Heart left ventricle (tissue), 13 donors: ENCODE results near the gene CDH6.

Source experiments
- CTCF ChIP-seq, 12 donors: fragments of 200-600 bp; sonication (generic) in 4 of 12; IDR thresholded peaks; one replicate each; pipeline versions ENCODE4 v1.5.0 to v1.8.0; 2018 to 2022; ENCODE audit warnings: antibody characterized with exemption in 12 of 12, mild to moderate bottlenecking in 5 of 12
- POLR2A ChIP-seq, 2 donors: fragments of 450-650 bp; IDR thresholded peaks; one replicate each; pipeline ENCODE4 v1.6.1; 2017; ENCODE audit warnings: antibody characterized with exemption in 2 of 2, mild to moderate bottlenecking in 2 of 2, moderate library complexity in 2 of 2
- donor health status: ischemic (EF 13 %, LVEDD 7.1; RV severe dilation, severe dysfunction).
- donor health status: DM: no; HTN: yes; CAD: no.
- donor health status: DM: no; HTN: no; CAD: no.
- donor health status: ischemic (EF 25% LVEDD 6.9; RV normal size, moderate dysfunction).
- donor health status: ischemic (EF 25% LVEDD 5.7; RV mildly dilated, moderate dysfunction).
- donor health status: ischemic (EF 35%, LVEDD 5.7; RV mildly dilated, moderate dysfunction).
- donor health status: nonischemic (EF 11% LVEDD 7.7; RV severe dilation, severe dysfunction).
- donor health status: DM: yes; HTN: yes; CAD: no.
- donor health status: PGD.
- donor health status: ischemic (EF 29% LVEDD 5.4; RV normal size, mild dysfunction).
- donor health status: nonischemic (EF 23%, LVEDD 6.1; RV moderate dilation, normal function).

DNA sequence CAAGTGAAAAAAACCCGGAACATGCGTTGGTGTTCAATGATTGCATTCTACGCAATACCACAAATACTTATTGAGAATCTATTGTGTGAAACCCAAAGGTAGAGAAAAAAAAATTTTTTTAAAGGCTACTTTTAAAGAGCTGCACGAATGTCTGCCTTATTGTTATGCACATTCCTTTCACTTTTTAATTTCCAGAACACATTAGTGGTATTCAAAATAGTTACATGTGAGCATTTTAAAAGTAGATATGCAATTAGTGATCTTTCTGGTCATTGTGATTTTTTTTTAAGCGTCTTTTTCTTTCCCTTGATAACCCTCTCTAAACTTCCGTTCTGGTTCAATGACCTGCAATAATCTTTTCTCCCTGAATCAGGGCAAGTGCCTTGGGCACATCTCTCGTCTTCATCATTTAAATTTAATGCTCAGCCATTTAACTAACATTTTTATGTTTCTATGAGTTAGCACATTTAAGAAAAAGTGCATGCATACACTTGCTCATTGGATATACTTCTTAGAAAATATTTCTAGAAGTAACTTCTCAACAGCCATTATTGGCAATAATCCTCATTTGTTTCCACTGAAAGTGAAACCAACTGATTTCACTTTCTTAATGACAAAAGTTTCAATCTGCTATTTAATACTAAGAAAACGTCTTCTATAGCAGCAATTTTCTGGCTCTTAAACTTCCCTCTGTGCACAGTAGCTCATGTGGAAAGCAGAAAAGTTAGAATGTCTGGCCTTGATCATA, 80.3 kb downstream of the CDH6 start:
- TF ChIP-seq CTCF (IDR thresholded peaks at IDR 0.05) (no peak), POLR2A (IDR thresholded peaks at IDR 0.05) (no peak)
